ENCODE results near the gene ZXDC.

Gene ZXDC

GRCh38 chr3:126511291-126511690 is 35.6 kb upstream of the ZXDC start:
- DNase-seq = no peak

- DNase-seq = no peak
These were observed 34.7 kb upstream of the ZXDC start for GRCh38 chr3:126510308-126510910.

GRCh38 chr3:126509597-126510307 is 34.1 kb upstream of the ZXDC start:
- no peak for DNase-seq

GRCh38 chr3:126508564-126508964 is 32.9 kb upstream of the ZXDC start:
- DNase-seq = no peak

DNA sequence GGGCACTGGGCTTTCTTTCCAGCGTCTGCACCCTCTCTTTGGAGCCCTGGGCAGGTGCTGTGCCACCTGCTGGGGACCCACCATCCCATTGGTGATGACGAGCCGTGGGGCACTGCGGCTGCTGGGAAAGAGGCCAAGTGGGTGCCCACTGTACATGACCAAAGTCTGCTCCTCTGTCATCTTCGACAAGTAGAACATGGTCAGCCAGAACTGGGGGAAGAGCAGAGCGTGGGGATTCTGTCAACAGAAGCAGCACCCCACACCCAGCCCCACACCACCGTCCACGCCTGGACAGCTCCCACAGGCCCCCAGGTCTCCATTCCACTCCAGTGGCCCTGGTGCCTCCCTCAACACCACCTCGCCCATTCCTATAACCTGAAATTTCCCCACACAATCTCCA is 32.2 kb upstream of the ZXDC start:
- DNase-seq = no peak

DNA sequence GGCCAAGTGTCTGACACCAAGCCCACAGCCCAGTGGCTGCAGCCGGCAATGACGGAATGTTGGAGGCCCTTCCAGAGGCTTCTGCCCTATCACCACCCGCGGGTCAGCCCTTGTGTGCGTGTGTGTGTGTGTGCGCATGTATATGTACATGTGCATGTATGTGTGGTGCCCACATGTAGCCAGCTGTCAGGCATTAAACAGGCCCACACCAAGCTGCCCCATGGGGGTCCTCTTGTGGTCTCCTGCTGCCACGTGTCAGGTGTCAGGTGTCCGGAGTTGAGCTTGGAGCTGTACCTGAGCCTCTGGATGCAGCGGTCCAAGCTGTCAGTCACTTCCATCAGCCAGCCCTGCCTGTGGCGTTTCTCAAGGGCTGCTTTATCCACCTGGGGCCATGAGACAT is 28.0 kb upstream of the ZXDC start:
- no peak for DNase-seq

DNA sequence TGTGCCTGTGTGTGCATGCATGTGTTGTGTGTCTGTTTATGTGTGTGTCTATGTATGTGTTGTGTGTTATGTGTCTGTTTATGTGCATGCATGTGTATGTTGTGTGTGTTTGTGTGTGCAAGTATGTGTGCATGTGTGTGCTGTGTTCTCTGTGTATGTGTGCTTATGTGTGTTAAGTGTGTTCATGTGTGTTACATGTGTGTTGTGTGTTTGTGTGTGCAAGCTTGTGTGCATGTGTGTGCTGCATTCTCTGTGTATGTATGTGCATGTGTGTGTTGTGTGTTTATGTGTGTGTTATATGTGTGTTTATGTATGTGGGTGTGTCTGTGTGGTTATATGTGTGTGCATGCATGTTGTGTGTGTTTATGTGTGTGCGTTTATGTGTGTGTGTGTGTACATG is 27.0 kb upstream of the ZXDC start:
- no peak for DNase-seq

DNA sequence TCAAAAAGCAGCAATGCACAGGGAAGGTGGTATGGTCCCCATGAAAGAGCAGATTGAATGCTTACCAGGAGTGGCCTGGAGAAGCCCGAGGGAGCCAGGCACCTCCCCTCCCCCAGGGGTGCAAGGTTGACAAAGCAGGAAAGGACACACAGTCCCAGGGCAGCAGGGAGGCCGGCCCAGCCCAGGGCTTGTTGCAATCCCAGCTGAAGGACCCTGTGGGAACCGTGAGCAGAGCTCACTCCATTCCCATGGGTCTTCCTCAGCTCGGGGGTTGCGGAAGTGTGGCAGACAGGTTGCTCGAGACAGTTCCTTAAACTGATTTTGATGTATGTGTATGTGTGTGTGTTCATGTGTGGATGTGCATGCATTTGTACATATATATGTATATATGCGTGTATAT is 26.0 kb upstream of the ZXDC start:
- DNase-seq = no peak

GRCh38 chr3:126501054-126501453 is 25.4 kb upstream of the ZXDC start:
- no peak for DNase-seq

- no peak for DNase-seq
These were observed 24.3 kb upstream of the ZXDC start for GRCh38 chr3:126500016-126500415.

DNA sequence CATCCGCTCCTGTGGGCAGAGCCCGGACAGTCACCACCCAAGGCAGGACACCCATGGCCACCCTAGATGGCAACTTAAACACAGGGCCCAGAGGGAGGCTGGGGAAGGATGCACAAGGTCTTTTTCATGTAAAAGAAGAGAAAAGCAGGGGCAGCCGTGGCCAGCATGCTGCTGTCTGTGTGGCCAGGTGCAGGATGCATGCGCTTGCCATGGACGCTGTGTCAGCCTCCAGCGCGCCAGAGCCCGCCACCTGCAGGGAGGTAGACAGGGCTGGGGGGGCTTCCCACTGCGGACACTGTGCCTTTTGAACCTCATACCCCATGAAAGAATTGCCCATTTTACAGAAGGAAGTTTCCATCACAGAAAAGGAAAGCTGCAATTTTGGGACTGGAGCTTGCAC is 23.7 kb upstream of the ZXDC start:
- no peak for DNase-seq

- no peak for DNase-seq
These were observed 23.2 kb upstream of the ZXDC start for GRCh38 chr3:126498929-126499328.

DNA sequence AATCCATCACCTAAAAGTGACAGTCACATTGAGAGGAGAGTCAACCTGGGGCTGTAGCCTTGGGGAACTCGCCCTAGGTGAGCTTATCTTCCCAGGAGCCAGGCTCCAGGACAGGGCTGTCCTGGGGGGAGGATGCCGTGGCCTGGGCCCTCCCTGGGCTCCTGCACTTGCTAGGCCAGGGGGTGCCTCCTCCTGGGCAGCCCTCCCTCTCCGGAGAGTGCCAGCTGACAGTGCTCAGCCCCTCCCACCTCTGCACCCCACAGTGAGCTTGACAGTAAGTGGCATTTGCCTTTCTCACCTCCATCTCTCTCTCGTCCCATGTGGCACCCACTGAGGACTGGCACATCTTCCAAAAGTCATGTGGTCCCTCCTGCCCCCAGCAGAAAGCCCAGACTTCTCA is 22.8 kb upstream of the ZXDC start:
- no peak for DNase-seq

DNA sequence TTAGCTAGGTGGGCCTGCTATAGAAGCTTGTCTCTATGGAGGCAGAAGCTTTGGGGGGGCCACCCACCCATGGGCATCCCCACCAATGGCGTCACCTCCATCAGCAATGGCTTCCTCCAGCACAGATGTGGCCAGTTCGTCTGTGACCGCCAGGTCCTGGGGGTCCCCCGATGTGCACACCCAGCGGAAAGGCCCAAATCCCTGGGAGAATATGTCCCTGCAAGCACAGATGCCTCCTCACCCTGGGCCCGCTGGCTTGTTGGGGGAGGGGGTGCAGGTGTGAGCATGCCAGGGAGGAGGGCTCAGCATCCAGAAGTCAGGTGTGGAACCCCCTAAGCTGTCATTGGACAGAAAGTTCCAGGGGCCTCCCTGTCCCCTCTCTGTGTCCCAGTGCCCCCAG is 22.3 kb upstream of the ZXDC start:
- no peak for DNase-seq

DNA sequence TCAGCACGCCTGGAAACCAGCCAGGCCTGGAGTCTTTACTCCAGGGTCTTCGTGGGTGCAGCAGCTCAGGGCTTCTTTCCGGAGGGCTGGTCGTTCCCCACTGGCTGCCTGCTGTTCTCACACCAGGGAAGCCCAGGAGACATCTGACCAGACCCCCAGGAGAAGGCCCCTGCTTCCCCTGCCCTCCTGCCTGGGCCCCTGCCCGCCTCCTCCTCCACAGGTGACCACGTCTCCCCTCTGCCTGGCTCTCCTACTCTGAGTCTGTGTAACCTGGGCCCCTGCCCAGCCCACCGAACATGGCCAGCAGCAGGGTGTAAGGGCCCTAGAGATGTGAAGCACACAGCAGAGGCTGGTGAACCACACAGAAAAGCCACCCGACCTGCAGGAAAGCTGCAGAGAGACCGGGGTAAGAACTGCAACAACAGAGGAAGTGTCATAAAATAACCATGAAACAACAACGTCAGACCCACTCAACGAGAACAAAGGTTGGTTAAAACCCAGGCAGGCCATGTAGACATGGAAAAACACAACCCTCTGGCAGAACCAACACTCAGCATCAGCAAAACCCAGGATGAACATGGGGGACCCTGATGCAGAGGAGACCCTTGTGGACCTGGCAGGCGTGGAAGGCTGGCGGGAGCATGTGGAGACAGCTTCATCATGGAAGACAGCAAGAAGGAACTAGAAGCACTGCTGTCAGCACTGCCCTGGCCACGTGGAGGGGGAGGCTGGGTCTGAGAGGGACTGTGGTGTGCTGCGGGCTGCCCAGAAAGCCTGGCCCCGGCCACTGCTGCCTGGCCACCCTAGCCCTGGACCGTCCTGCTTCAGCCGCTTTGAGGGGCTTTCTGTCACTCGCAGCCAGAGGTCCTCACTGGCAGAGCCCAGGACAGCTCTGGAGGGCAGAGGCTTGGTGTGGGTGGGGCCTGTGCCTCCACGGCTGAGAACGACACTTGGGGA is 21.5 kb upstream of the ZXDC start:
- no peak for DNase-seq

DNA sequence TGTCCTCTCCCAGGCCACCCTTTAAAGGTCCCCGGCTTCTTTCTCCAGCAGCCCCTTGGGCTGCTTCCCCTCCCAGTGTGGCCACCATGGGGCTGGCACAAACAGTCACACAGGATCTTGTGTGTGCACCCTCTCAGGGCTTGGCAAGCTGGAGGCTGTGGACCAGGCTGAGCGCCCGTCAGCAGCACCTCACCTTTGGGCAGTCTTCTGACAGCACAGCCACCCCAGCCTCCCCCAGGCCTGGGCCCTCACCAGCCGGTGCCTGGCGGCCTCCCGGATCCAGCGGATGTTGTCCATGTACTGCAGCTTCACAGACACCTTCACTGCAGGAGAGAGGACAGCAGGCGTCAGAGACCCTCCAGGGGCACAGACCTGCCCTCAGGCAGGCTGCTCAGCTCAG is 20.1 kb upstream of the ZXDC start:
- DNase-seq = no peak

- DNase-seq = no peak
These were observed 19.2 kb upstream of the ZXDC start for GRCh38 chr3:126494970-126495230.

GRCh38 chr3:126494204-126494969 is 18.7 kb upstream of the ZXDC start:
- DNase-seq = no peak

GRCh38 chr3:126493739-126494138 is 18.0 kb upstream of the ZXDC start:
- DNase-seq = no peak

- DNase-seq = no peak
These were observed 17.4 kb upstream of the ZXDC start for GRCh38 chr3:126493051-126493450.

DNA sequence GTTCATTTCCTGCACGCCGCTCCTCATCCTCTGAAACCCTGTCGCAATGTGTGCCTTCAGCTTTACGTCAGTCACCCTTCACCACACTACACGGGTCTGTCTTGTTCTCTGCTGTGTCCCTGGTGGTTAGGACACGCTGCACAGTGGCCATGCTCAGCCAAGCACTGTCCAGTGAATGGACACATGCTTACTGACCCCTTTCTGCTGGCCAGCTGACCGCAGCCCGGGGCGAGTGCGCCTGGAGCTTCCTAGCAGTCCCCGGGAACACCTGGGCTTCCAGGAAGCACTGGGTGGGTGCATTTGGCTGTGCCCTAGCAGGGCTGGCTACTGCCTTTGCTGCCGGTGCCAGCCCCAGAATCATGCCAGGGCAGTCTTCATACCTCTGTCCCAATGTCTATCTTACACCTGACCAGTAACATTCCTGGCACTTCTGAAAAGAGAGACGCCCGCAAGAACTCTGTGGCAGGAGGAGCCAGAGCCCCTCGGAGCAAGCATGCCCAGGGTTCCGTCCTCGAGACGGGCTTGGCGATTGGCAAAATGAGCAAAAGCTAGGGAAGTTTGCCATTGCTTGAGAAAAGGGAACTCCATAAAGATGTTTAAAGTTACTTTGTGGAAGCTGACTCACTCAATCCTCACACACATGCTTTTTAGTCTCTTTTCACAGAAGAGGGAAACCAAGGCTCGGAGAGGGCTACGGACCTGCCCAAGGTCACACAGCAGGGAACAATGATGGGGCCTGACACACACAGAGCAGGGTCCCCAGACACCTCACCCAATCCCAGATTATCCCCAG is 15.7 kb upstream of the ZXDC start:
- DNase-seq = no peak

DNA sequence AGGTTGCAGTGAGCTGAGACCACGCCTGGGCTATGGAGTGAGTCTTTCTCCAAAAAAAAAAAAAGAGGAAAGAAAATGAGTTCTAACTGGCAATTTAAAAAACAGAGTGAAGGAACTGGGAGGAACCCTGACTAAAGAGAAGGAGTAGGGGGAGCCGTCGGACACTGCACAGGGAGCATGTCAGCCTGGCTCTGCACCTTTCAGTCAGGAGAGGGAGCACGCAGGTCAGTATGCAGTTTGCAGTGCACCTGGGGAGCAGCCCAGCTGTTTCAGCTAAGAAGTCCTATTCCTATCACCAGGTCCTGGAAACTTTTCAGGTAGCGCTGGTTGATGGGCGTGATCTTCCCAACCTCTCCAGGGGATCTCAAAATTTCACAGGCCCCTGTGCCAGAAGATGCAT is 14.9 kb upstream of the ZXDC start:
- DNase-seq = no peak

All from activated CD4-positive, CD25-positive, alpha-beta regulatory T cell treated with anti-CD3 and anti-CD28 coated beads, Interleukin-2, amount 50 U/mL, for 72 hours (primary cell).